ENCODE data around the gene PATJ.
"Not testable (repeated sequence)": the region's sequence is repeated elsewhere in the genome, so short reads cannot be mapped to it uniquely, and the experiment has no call there.

The PATJ gene

GRCh38 chr1:62209931-62210595 lies 467.8 kb downstream of the PATJ start:
- Histone ChIP-seq H3K27me3 (ENCODE audit: control insufficient read depth, insufficient read depth, low read length, poor library complexity, severe bottlenecking) (no peaks in the 10 kb centered on the region), H3K9me3 (ENCODE audit: control insufficient read depth, low read length) (peaks cover 3% of the 10 kb centered on the region), H3K4me1 (ENCODE audit: control insufficient read depth, insufficient read depth, low read length) (no peaks in the 10 kb centered on the region), H3K36me3 (ENCODE audit: control insufficient read depth, insufficient read depth, low read length) (peaks cover 25% of the 10 kb centered on the region), H3K4me3 (ENCODE audit: insufficient read depth, low read depth, low read length) (no peak overlapping the region), H3K27ac (ENCODE audit: insufficient read depth, low read depth, low read length, poor library complexity, severe bottlenecking) (no peak overlapping the region)
- 93 to 96% methylated on average over 1 of the region's 1 CpG for WGBS, 2 experiments

GRCh38 chr1:62210960-62211359 lies 468.7 kb downstream of the PATJ start:
- WGBS, 2 experiments: 91 to 93% methylated on average over 1 of the region's 1 CpG
- Histone ChIP-seq H3K27ac (ENCODE audit: insufficient read depth, low read depth, low read length, poor library complexity, severe bottlenecking) (no peak overlapping the region), H3K4me1 (ENCODE audit: control insufficient read depth, insufficient read depth, low read length) (no peaks in the 10 kb centered on the region), H3K9me3 (ENCODE audit: control insufficient read depth, low read length) (peaks cover 3% of the 10 kb centered on the region), H3K27me3 (ENCODE audit: control insufficient read depth, insufficient read depth, low read length, poor library complexity, severe bottlenecking) (no peaks in the 10 kb centered on the region), H3K4me3 (ENCODE audit: insufficient read depth, low read depth, low read length) (no peak overlapping the region), H3K36me3 (ENCODE audit: control insufficient read depth, insufficient read depth, low read length) (peaks cover 25% of the 10 kb centered on the region)

GRCh38 chr1:62212411-62212810 lies 470.1 kb downstream of the PATJ start:
- Histone ChIP-seq H3K27me3 (ENCODE audit: control insufficient read depth, insufficient read depth, low read length, poor library complexity, severe bottlenecking) (no peaks in the 10 kb centered on the region), H3K36me3 (ENCODE audit: control insufficient read depth, insufficient read depth, low read length) (peaks cover 25% of the 10 kb centered on the region), H3K4me3 (ENCODE audit: insufficient read depth, low read depth, low read length) (no peak overlapping the region), H3K9me3 (ENCODE audit: control insufficient read depth, low read length) (peaks cover 3% of the 10 kb centered on the region), H3K27ac (ENCODE audit: insufficient read depth, low read depth, low read length, poor library complexity, severe bottlenecking) (no peak overlapping the region), H3K4me1 (ENCODE audit: control insufficient read depth, insufficient read depth, low read length) (no peaks in the 10 kb centered on the region)
- 76 to 79% methylated on average over 6 of the region's 6 CpGs for WGBS, 2 experiments

GRCh38 chr1:62213075-62213914 lies 471.0 kb downstream of the PATJ start:
- Histone ChIP-seq H3K36me3 (ENCODE audit: control insufficient read depth, insufficient read depth, low read length) (peaks cover 24% of the 10 kb centered on the region), H3K9me3 (ENCODE audit: control insufficient read depth, low read length) (peaks cover 3% of the 10 kb centered on the region), H3K27ac (ENCODE audit: insufficient read depth, low read depth, low read length, poor library complexity, severe bottlenecking) (no peak overlapping the region), H3K27me3 (ENCODE audit: control insufficient read depth, insufficient read depth, low read length, poor library complexity, severe bottlenecking) (no peaks in the 10 kb centered on the region), H3K4me1 (ENCODE audit: control insufficient read depth, insufficient read depth, low read length) (no peaks in the 10 kb centered on the region), H3K4me3 (ENCODE audit: insufficient read depth, low read depth, low read length) (no peak overlapping the region)
- 79 to 82% methylated on average over 6 of the region's 6 CpGs for WGBS, 2 experiments

GRCh38 chr1:62218604-62219003 lies 476.3 kb downstream of the PATJ start:
- H3K27me3 ChIP-seq (ENCODE audit: control insufficient read depth, insufficient read depth, low read length, poor library complexity, severe bottlenecking): no peaks in the 10 kb centered on the region
- H3K9me3 ChIP-seq (ENCODE audit: control insufficient read depth, low read length): no peaks in the 10 kb centered on the region
- H3K4me3 ChIP-seq (ENCODE audit: insufficient read depth, low read depth, low read length): no peak overlapping the region
- H3K4me1 ChIP-seq (ENCODE audit: control insufficient read depth, insufficient read depth, low read length): no peaks in the 10 kb centered on the region
- no peak overlapping the region for H3K27ac ChIP-seq (ENCODE audit: insufficient read depth, low read depth, low read length, poor library complexity, severe bottlenecking)
- WGBS, 2 experiments: 88 to 92% methylated on average over 2 of the region's 2 CpGs
- H3K36me3 ChIP-seq (ENCODE audit: control insufficient read depth, insufficient read depth, low read length): no peaks in the 10 kb centered on the region

GRCh38 chr1:62220456-62220855 lies 478.2 kb downstream of the PATJ start:
- not testable (repeated sequence) for H3K36me3 ChIP-seq (ENCODE audit: control insufficient read depth, insufficient read depth, low read length); H3K9me3 ChIP-seq (ENCODE audit: control insufficient read depth, low read length); H3K27me3 ChIP-seq (ENCODE audit: control insufficient read depth, insufficient read depth, low read length, poor library complexity, severe bottlenecking); H3K27ac ChIP-seq (ENCODE audit: insufficient read depth, low read depth, low read length, poor library complexity, severe bottlenecking); H3K4me1 ChIP-seq (ENCODE audit: control insufficient read depth, insufficient read depth, low read length); H3K4me3 ChIP-seq (ENCODE audit: insufficient read depth, low read depth, low read length)
- WGBS, 2 experiments: 82 to 83% methylated on average over 9 of the region's 9 CpGs

GRCh38 chr1:62221171-62221570 lies 478.9 kb downstream of the PATJ start:
- H3K27ac ChIP-seq (ENCODE audit: insufficient read depth, low read depth, low read length, poor library complexity, severe bottlenecking): no peak overlapping the region
- H3K4me1 ChIP-seq (ENCODE audit: control insufficient read depth, insufficient read depth, low read length): no peaks in the 10 kb centered on the region
- H3K9me3 ChIP-seq (ENCODE audit: control insufficient read depth, low read length): no peaks in the 10 kb centered on the region
- no peaks in the 10 kb centered on the region for H3K36me3 ChIP-seq (ENCODE audit: control insufficient read depth, insufficient read depth, low read length)
- no peak overlapping the region for H3K4me3 ChIP-seq (ENCODE audit: insufficient read depth, low read depth, low read length)
- no peaks in the 10 kb centered on the region for H3K27me3 ChIP-seq (ENCODE audit: control insufficient read depth, insufficient read depth, low read length, poor library complexity, severe bottlenecking)
- WGBS, 2 experiments: 87 to 100% methylated on average over 1 of the region's 1 CpG

- no peak overlapping the region for H3K4me3 ChIP-seq (ENCODE audit: insufficient read depth, low read depth, low read length)
- no peaks in the 10 kb centered on the region for H3K4me1 ChIP-seq (ENCODE audit: control insufficient read depth, insufficient read depth, low read length)
- no peaks in the 10 kb centered on the region for H3K9me3 ChIP-seq (ENCODE audit: control insufficient read depth, low read length)
- H3K36me3 ChIP-seq (ENCODE audit: control insufficient read depth, insufficient read depth, low read length): no peaks in the 10 kb centered on the region
- 81 to 86% methylated on average over 9 of the region's 9 CpGs for WGBS, 2 experiments
- no peaks in the 10 kb centered on the region for H3K27me3 ChIP-seq (ENCODE audit: control insufficient read depth, insufficient read depth, low read length, poor library complexity, severe bottlenecking)
- H3K27ac ChIP-seq (ENCODE audit: insufficient read depth, low read depth, low read length, poor library complexity, severe bottlenecking): no peak overlapping the region
These were observed 480.0 kb downstream of the PATJ start for GRCh38 chr1:62222321-62222720.

GRCh38 chr1:62224182-62224581 lies 481.9 kb downstream of the PATJ start:
- Histone ChIP-seq H3K36me3 (ENCODE audit: control insufficient read depth, insufficient read depth, low read length) (no peaks in the 10 kb centered on the region), H3K27ac (ENCODE audit: insufficient read depth, low read depth, low read length, poor library complexity, severe bottlenecking) (no peak overlapping the region), H3K9me3 (ENCODE audit: control insufficient read depth, low read length) (no peaks in the 10 kb centered on the region), H3K4me1 (ENCODE audit: control insufficient read depth, insufficient read depth, low read length) (no peaks in the 10 kb centered on the region), H3K4me3 (ENCODE audit: insufficient read depth, low read depth, low read length) (no peak overlapping the region), H3K27me3 (ENCODE audit: control insufficient read depth, insufficient read depth, low read length, poor library complexity, severe bottlenecking) (no peaks in the 10 kb centered on the region)
- 48 to 63% methylated on average over 2 to 3 of the region's 3 CpGs for WGBS, 2 experiments

- H3K27me3 ChIP-seq (ENCODE audit: control insufficient read depth, insufficient read depth, low read length, poor library complexity, severe bottlenecking): no peaks in the 10 kb centered on the region
- H3K27ac ChIP-seq (ENCODE audit: insufficient read depth, low read depth, low read length, poor library complexity, severe bottlenecking): no peak overlapping the region
- WGBS, 2 experiments: 86 to 87% methylated on average over 11 of the region's 11 CpGs
- H3K9me3 ChIP-seq (ENCODE audit: control insufficient read depth, low read length): no peaks in the 10 kb centered on the region
- peaks cover 2% of the 10 kb centered on the region for H3K4me1 ChIP-seq (ENCODE audit: control insufficient read depth, insufficient read depth, low read length)
- no peak overlapping the region for H3K4me3 ChIP-seq (ENCODE audit: insufficient read depth, low read depth, low read length)
- H3K36me3 ChIP-seq (ENCODE audit: control insufficient read depth, insufficient read depth, low read length): no peaks in the 10 kb centered on the region
These were observed 485.2 kb downstream of the PATJ start for GRCh38 chr1:62227496-62227895.

All from ectodermal cell (in vitro differentiated cells).